ENCODE results near the gene XRN2.

Gene XRN2

DNA sequence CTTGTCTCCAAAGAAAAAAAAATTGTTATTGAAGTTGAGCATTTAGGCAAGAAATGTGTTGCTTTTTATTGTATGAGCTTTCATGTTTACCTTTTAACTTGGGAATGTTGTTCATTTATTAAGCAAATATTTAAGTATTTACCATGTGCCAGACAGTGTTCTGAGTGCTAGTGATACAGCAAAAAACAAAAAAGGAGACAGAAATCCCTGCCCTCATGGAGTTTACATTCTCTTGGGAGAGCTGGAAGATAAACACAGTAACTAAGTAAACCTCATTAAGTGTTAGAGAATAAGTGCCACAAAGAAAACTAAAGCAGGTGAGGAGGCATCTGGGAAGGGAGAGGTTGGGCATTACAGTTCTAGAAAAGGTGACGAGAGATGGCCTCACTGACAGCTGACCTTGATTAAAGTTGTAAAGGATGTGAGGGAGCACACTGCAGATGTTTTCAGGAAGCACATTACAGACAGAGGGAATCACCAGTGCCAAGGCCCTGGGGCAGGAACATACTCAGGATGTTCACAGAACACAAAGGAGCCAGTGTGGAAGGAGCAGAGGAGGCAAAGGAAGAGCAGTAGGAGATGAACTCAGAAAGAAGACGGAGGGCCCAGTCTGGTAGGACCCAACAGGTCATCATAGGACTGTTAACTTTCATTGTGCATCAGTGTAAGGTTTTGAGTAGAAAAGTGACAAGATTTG lies 33.5 kb downstream of the XRN2 start:
- Histone ChIP-seq H3K9me3 (ENCODE audit: control insufficient read depth, insufficient read depth, low read length) (no peaks in the 10 kb centered on the region), H3K4me1 (ENCODE audit: control insufficient read depth, insufficient read depth, low read length) (peaks cover 9% of the 10 kb centered on the region), H3K4me3 (ENCODE audit: low read depth, low read length) (no peak overlapping the region), H3K27me3 (ENCODE audit: control insufficient read depth, insufficient read depth, low read length) (no peaks in the 10 kb centered on the region), H3K9ac (ENCODE audit: low read depth, low read length) (no peak overlapping the region), H3K36me3 (ENCODE audit: control insufficient read depth, insufficient read depth, low read length) (peaks cover 13% of the 10 kb centered on the region)

DNA sequence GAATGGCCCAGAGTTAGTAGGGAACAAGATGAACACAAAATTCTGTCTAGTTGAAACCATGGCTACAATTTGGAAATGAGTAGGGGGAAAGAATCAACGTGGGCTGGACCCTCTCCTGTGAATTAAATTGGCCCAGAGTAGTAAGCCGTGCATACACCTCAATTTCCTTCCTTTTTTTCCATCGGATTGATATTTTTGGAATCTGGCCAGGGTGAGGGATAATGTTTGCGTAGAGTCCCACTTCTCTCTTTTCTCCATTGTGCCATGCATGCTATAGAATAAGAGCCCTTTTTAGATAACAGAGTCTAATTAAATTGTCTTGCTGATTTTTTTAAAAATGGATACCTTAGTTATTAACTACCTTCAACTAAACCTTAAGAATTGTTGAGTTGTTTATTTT lies 35.2 kb downstream of the XRN2 start:
- Histone ChIP-seq H3K4me1 (ENCODE audit: control insufficient read depth, insufficient read depth, low read length) (peaks cover 9% of the 10 kb centered on the region), H3K27me3 (ENCODE audit: control insufficient read depth, insufficient read depth, low read length) (no peaks in the 10 kb centered on the region), H3K36me3 (ENCODE audit: control insufficient read depth, insufficient read depth, low read length) (peaks cover 12% of the 10 kb centered on the region), H3K9me3 (ENCODE audit: control insufficient read depth, insufficient read depth, low read length) (no peaks in the 10 kb centered on the region), H3K9ac (ENCODE audit: low read depth, low read length) (no peak overlapping the region), H3K4me3 (ENCODE audit: low read depth, low read length) (no peak overlapping the region)

- Histone ChIP-seq H3K9ac (ENCODE audit: low read depth, low read length) (no peak overlapping the region), H3K9me3 (ENCODE audit: control insufficient read depth, insufficient read depth, low read length) (no peaks in the 10 kb centered on the region), H3K4me3 (ENCODE audit: low read depth, low read length) (no peak overlapping the region), H3K27me3 (ENCODE audit: control insufficient read depth, insufficient read depth, low read length) (no peaks in the 10 kb centered on the region), H3K4me1 (ENCODE audit: control insufficient read depth, insufficient read depth, low read length) (peaks cover 9% of the 10 kb centered on the region), H3K36me3 (ENCODE audit: control insufficient read depth, insufficient read depth, low read length) (peaks cover 12% of the 10 kb centered on the region)
These were observed 36.4 kb downstream of the XRN2 start for GRCh38 chr20:21339499-21339898.

GRCh38 chr20:21340991-21341697 lies 38.0 kb downstream of the XRN2 start:
- no peak overlapping the region for H3K9ac ChIP-seq (ENCODE audit: low read depth, low read length)
- H3K4me1 ChIP-seq (ENCODE audit: control insufficient read depth, insufficient read depth, low read length), result peaks cover 9% of the 10 kb centered on the region
- H3K4me3 ChIP-seq (ENCODE audit: low read depth, low read length), result no peak overlapping the region
- H3K27me3 ChIP-seq (ENCODE audit: control insufficient read depth, insufficient read depth, low read length), result no peaks in the 10 kb centered on the region
- H3K9me3 ChIP-seq (ENCODE audit: control insufficient read depth, insufficient read depth, low read length), result no peaks in the 10 kb centered on the region
- peaks cover 12% of the 10 kb centered on the region for H3K36me3 ChIP-seq (ENCODE audit: control insufficient read depth, insufficient read depth, low read length)

- peaks cover 12% of the 10 kb centered on the region for H3K36me3 ChIP-seq (ENCODE audit: control insufficient read depth, insufficient read depth, low read length)
- H3K9ac ChIP-seq (ENCODE audit: low read depth, low read length), result no peak overlapping the region
- no peak overlapping the region for H3K4me3 ChIP-seq (ENCODE audit: low read depth, low read length)
- no peaks in the 10 kb centered on the region for H3K9me3 ChIP-seq (ENCODE audit: control insufficient read depth, insufficient read depth, low read length)
- H3K4me1 ChIP-seq (ENCODE audit: control insufficient read depth, insufficient read depth, low read length), result peaks cover 9% of the 10 kb centered on the region
- no peaks in the 10 kb centered on the region for H3K27me3 ChIP-seq (ENCODE audit: control insufficient read depth, insufficient read depth, low read length)
These were observed 39.7 kb downstream of the XRN2 start for GRCh38 chr20:21342656-21343345.

GRCh38 chr20:21344206-21344900 lies 41.2 kb downstream of the XRN2 start:
- Histone ChIP-seq H3K36me3 (ENCODE audit: control insufficient read depth, insufficient read depth, low read length) (peaks cover 10% of the 10 kb centered on the region), H3K4me3 (ENCODE audit: low read depth, low read length) (no peak overlapping the region), H3K9ac (ENCODE audit: low read depth, low read length) (no peak overlapping the region), H3K9me3 (ENCODE audit: control insufficient read depth, insufficient read depth, low read length) (no peaks in the 10 kb centered on the region), H3K27me3 (ENCODE audit: control insufficient read depth, insufficient read depth, low read length) (no peaks in the 10 kb centered on the region), H3K4me1 (ENCODE audit: control insufficient read depth, insufficient read depth, low read length) (peaks cover 9% of the 10 kb centered on the region)

DNA sequence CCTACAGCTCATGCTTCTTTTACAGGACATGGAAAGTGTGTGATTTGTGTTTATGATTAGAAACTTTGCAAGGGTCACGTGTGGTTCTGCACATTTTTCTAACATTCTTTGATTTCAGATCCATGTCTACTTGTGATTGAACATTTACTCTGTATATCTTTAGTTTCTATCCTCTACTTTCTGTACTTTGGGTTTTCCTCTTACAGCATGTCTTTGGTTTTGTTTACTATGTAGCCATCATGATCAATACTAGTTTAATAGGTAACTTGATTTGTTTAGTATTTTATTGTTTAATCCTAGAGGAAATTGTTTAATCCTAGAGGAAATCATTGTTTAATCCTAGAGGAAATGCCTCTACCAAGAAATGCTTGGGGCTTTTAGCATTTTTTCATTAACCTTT lies 41.8 kb downstream of the XRN2 start:
- no peaks in the 10 kb centered on the region for H3K27me3 ChIP-seq (ENCODE audit: control insufficient read depth, insufficient read depth, low read length)
- H3K9ac ChIP-seq (ENCODE audit: low read depth, low read length), result no peak overlapping the region
- H3K4me3 ChIP-seq (ENCODE audit: low read depth, low read length), result no peak overlapping the region
- H3K36me3 ChIP-seq (ENCODE audit: control insufficient read depth, insufficient read depth, low read length), result peaks cover 10% of the 10 kb centered on the region
- peaks cover 9% of the 10 kb centered on the region for H3K4me1 ChIP-seq (ENCODE audit: control insufficient read depth, insufficient read depth, low read length)
- no peaks in the 10 kb centered on the region for H3K9me3 ChIP-seq (ENCODE audit: control insufficient read depth, insufficient read depth, low read length)

GRCh38 chr20:21352703-21353102 lies 49.6 kb downstream of the XRN2 start:
- H3K27me3 ChIP-seq (ENCODE audit: control insufficient read depth, insufficient read depth, low read length), result no peaks in the 10 kb centered on the region
- H3K9me3 ChIP-seq (ENCODE audit: control insufficient read depth, insufficient read depth, low read length), result no peaks in the 10 kb centered on the region
- no peak overlapping the region for H3K4me3 ChIP-seq (ENCODE audit: low read depth, low read length)
- no peak overlapping the region for H3K9ac ChIP-seq (ENCODE audit: low read depth, low read length)
- H3K4me1 ChIP-seq (ENCODE audit: control insufficient read depth, insufficient read depth, low read length), result no peaks in the 10 kb centered on the region
- H3K36me3 ChIP-seq (ENCODE audit: control insufficient read depth, insufficient read depth, low read length), result peaks cover 2% of the 10 kb centered on the region

DNA sequence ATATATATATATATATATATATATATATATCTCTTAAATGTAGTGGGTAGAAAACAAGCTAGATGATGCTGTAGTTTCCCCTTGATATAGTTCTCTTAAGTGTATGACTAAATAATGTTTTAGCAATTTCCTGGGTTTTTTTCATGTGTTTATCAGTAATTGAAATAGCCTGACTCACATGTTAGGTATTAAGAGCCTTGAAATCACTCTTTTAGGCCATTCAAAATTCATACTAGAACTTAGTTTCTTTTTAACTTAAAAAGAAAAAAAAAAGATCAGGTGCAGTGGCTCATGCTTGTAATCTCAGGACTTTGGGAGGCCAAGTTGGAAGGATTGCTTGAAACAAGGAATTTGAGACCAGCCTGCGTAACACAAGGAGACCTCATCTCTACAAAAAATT lies 50.1 kb downstream of the XRN2 start:
- Histone ChIP-seq H3K4me3 (ENCODE audit: low read depth, low read length) (no peak overlapping the region), H3K9ac (ENCODE audit: low read depth, low read length) (no peak overlapping the region), H3K4me1 (ENCODE audit: control insufficient read depth, insufficient read depth, low read length) (no peaks in the 10 kb centered on the region), H3K27me3 (ENCODE audit: control insufficient read depth, insufficient read depth, low read length) (no peaks in the 10 kb centered on the region), H3K9me3 (ENCODE audit: control insufficient read depth, insufficient read depth, low read length) (no peaks in the 10 kb centered on the region), H3K36me3 (ENCODE audit: control insufficient read depth, insufficient read depth, low read length) (peaks cover 4% of the 10 kb centered on the region)

DNA sequence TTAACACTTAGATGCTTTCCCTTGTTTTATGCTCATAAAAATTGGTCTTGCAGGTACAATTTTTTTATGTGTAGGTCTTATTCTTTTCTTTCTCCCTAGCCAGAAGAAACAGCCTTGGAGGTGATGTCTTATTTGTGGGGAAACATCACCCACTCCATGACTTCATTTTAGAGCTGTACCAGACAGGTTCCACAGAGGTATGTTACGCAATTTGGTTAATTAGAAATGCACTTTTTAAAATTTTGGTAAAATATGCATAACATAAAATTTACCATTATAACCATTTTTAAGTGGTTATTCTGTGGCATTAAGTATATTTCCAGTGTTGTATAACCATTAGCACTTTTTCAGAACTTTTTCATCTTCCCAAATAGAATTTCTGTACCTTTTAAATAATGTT lies 52.9 kb downstream of the XRN2 start:
- Histone ChIP-seq H3K36me3 (ENCODE audit: control insufficient read depth, insufficient read depth, low read length) (peaks cover 4% of the 10 kb centered on the region), H3K27me3 (ENCODE audit: control insufficient read depth, insufficient read depth, low read length) (no peaks in the 10 kb centered on the region)

GRCh38 chr20:21356386-21356785 lies 53.3 kb downstream of the XRN2 start:
- Histone ChIP-seq H3K27me3 (ENCODE audit: control insufficient read depth, insufficient read depth, low read length) (no peaks in the 10 kb centered on the region), H3K4me3 (ENCODE audit: low read depth, low read length) (no peak overlapping the region), H3K9me3 (ENCODE audit: control insufficient read depth, insufficient read depth, low read length) (no peaks in the 10 kb centered on the region), H3K4me1 (ENCODE audit: control insufficient read depth, insufficient read depth, low read length) (no peaks in the 10 kb centered on the region), H3K36me3 (ENCODE audit: control insufficient read depth, insufficient read depth, low read length) (peaks cover 4% of the 10 kb centered on the region), H3K9ac (ENCODE audit: low read depth, low read length) (no peak overlapping the region)

More for the DNA sequence above, 52.9 kb downstream of the XRN2 start:
- H3K9me3 ChIP-seq (ENCODE audit: control insufficient read depth, insufficient read depth, low read length), result no peaks in the 10 kb centered on the region
- no peak overlapping the region for H3K9ac ChIP-seq (ENCODE audit: low read depth, low read length)
- H3K4me3 ChIP-seq (ENCODE audit: low read depth, low read length), result no peak overlapping the region
- no peaks in the 10 kb centered on the region for H3K4me1 ChIP-seq (ENCODE audit: control insufficient read depth, insufficient read depth, low read length)

All from iPS-15b (cell line).